Stomach (tissue), 4 donors: ENCODE measurements around the gene NSMCE1.

Experiments
- EP300 ChIP-seq: sonication (generic); formaldehyde crosslinking; IDR thresholded peaks from one replicate; pipeline ENCODE4 v1.6.1; 2017; ENCODE audit warnings: antibody characterized with exemption
- POLR2A ChIP-seq, 4 donors: fragments of 450-650 bp; IDR thresholded peaks; one replicate each; pipeline ENCODE4 v1.6.1; 2016; ENCODE audit warnings: antibody characterized with exemption in 4 of 4, control low read depth in 2 of 4, mild to moderate bottlenecking in 1 of 4, moderate library complexity in 1 of 4
- POLR2AphosphoS5 ChIP-seq, 3 donors: sonication (generic); formaldehyde crosslinking; IDR thresholded peaks; one replicate each; pipeline ENCODE4 v1.6.1; 2016; ENCODE audit warnings: antibody characterized with exemption in 3 of 3
- TF ChIP-seq, protein P1 (sequence below), 7 experiments: fragments of 450-650 bp in 4 of 7; fragments of 200-600 bp in 3 of 7; sonication (generic) in 3 of 7; IDR thresholded peaks; one replicate each; pipeline ENCODE4 v1.5.1; 2016 to 2019; ENCODE audit warnings: antibody characterized with exemption in 7 of 7, control low read depth in 2 of 7, mild to moderate bottlenecking in 1 of 7

DNA sequence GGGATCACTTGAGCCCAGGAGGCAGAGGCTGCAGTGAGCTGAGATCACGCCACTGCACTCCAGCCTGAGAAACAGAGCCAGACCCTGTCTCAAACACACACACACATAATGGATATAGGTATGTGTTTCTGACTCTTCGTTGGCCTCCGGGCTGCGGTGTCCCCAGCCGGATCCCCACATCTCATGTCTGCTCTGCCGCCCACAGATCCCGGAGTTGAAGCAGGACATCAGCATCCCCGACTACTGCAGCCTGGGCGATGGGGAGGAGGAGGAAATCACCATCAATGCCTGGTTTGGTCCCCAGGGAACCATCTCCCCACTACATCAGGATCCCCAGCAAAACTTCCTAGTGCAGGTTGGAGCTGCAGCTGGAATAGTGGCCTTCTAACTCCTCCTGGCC is 49.8 kb downstream of the NSMCE1 start:
- TF ChIP-seq, protein P1, sequence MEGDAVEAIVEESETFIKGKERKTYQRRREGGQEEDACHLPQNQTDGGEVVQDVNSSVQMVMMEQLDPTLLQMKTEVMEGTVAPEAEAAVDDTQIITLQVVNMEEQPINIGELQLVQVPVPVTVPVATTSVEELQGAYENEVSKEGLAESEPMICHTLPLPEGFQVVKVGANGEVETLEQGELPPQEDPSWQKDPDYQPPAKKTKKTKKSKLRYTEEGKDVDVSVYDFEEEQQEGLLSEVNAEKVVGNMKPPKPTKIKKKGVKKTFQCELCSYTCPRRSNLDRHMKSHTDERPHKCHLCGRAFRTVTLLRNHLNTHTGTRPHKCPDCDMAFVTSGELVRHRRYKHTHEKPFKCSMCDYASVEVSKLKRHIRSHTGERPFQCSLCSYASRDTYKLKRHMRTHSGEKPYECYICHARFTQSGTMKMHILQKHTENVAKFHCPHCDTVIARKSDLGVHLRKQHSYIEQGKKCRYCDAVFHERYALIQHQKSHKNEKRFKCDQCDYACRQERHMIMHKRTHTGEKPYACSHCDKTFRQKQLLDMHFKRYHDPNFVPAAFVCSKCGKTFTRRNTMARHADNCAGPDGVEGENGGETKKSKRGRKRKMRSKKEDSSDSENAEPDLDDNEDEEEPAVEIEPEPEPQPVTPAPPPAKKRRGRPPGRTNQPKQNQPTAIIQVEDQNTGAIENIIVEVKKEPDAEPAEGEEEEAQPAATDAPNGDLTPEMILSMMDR (IDR thresholded peaks at IDR 0.05), result no peak
- TF ChIP-seq POLR2A (IDR thresholded peaks at IDR 0.05) (no peak), POLR2AphosphoS5 (IDR thresholded peaks at IDR 0.05) (no peak), EP300 (no peak)
